Measurements from ENCODE around the gene KIAA1217.

KIAA1217 gene

GRCh38 chr10:24249829-24250415 is 41.0 kb downstream of the KIAA1217 start:
- no peak for DNase-seq

- DNase-seq = no peak
Observed at GRCh38 chr10:24251547-24251946, 42.6 kb downstream of the KIAA1217 start.

GRCh38 chr10:24254180-24254579 is 45.2 kb downstream of the KIAA1217 start:
- no peak for DNase-seq

GRCh38 chr10:24255115-24255880 is 46.4 kb downstream of the KIAA1217 start:
- DNase-seq = no peak

- DNase-seq = no peak
Observed at GRCh38 chr10:24255881-24256311, 47.0 kb downstream of the KIAA1217 start.

- no peak for DNase-seq
Observed at GRCh38 chr10:24256619-24257107, 47.7 kb downstream of the KIAA1217 start.

GRCh38 chr10:24257588-24257987 is 48.6 kb downstream of the KIAA1217 start:
- no peak for DNase-seq

GRCh38 chr10:24259365-24260130 is 50.6 kb downstream of the KIAA1217 start:
- DNase-seq = no peak

GRCh38 chr10:24261627-24262026 is 52.7 kb downstream of the KIAA1217 start:
- no peak for DNase-seq

GRCh38 chr10:24262929-24263590 is 54.1 kb downstream of the KIAA1217 start:
- no peak for DNase-seq

GRCh38 chr10:24269476-24269875 is 60.5 kb downstream of the KIAA1217 start:
- DNase-seq = no peak

GRCh38 chr10:24272374-24272773 is 63.4 kb downstream of the KIAA1217 start:
- DNase-seq = no peak

- no peak for DNase-seq
Observed at GRCh38 chr10:24277277-24277676, 68.3 kb downstream of the KIAA1217 start.

- no peak for DNase-seq
Observed at GRCh38 chr10:24277771-24278170, 68.8 kb downstream of the KIAA1217 start.

- no peak for DNase-seq
Observed at GRCh38 chr10:24278176-24278889, 69.4 kb downstream of the KIAA1217 start.

- no peak for DNase-seq
Observed at GRCh38 chr10:24279166-24279565, 70.2 kb downstream of the KIAA1217 start.

GRCh38 chr10:24287559-24288195 is 78.7 kb downstream of the KIAA1217 start:
- no peak for DNase-seq

GRCh38 chr10:24288581-24288980 is 79.6 kb downstream of the KIAA1217 start:
- no peak for DNase-seq

GRCh38 chr10:24289235-24289634 is 80.3 kb downstream of the KIAA1217 start:
- no peak for DNase-seq

- DNase-seq = no peak
Observed at GRCh38 chr10:24292304-24293293, 83.7 kb downstream of the KIAA1217 start.
